Endothelial cell of umbilical vein (primary cell): ENCODE data around the gene C1orf226. TPM values are rescaled to one million over a fixed set of nuclear protein-coding genes. Genes with fewer than 3 reads are reported as not detected.

Source experiments
- BruUV-seq: library from RNA; stranded (reverse); fragments of 400-500 nt; replicated peaks from 2 replicates; lab custom pipeline; 2021; lab: Mats Ljungman, UMichigan
- CTCF ChIA-PET: fragments of 300-600, 350-600 bp; sonication (Branson Sonifier 250); formaldehyde crosslinking; loops from one replicate; lab custom pipeline; 2021; ENCODE audit warnings: antibody characterized with exemption, inconsistent platforms; lab: Charles Lee
- POLR2A ChIA-PET: fragments of 300-600, 350-600 bp; sonication (Branson Sonifier 250); formaldehyde crosslinking; loops from one replicate; lab custom pipeline; 2021; ENCODE audit warnings: antibody characterized with exemption, inconsistent platforms; lab: Charles Lee
- DNase-seq: peaks from one replicate; pipeline ENCODE4 v3.0.0-alpha.2; 2011; ENCODE audit warnings: low read depth, low spot score
- FAIRE-seq: peaks from 2 replicates; lab custom pipeline; 2011; peaks lifted over from hg19 to GRCh38; lab: Jason Lieb, UNC
- H2AFZ ChIP-seq: 2 replicates; pipeline ENCODE4 v1.6.0; 2012; ENCODE audit warnings: low read depth, low read length, control low read depth, inconsistent platforms
- H3K27ac ChIP-seq: 2 replicates; pipeline ENCODE4 v1.5.1; 2011; ENCODE audit warnings: low read depth, mild to moderate bottlenecking, control low read depth, low read length, moderate library complexity; ENCODE audit not compliant: insufficient read depth
- H3K27me3 ChIP-seq, 2 experiments: 2 replicates each; pipeline versions ENCODE4 v1.6.0 to v1.6.1; 2011; ENCODE audit warnings: low read length in 2 of 2, mixed read lengths in 1 of 2; ENCODE audit not compliant: control insufficient read depth in 2 of 2, insufficient read depth in 2 of 2
- H3K36me3 ChIP-seq, 2 experiments: 2 replicates in 1 of 2; 3 replicates in 1 of 2; pipeline ENCODE4 v1.5.1; 2011; ENCODE audit warnings: low read length in 2 of 2, mild to moderate bottlenecking in 1 of 2, moderate library complexity in 1 of 2; ENCODE audit not compliant: control insufficient read depth in 2 of 2, insufficient read depth in 2 of 2; ENCODE audit errors: extremely low read depth in 1 of 2
- H3K4me1 ChIP-seq: 3 replicates; pipeline ENCODE4 v1.5.1; 2011; ENCODE audit warnings: mild to moderate bottlenecking, low read length; ENCODE audit not compliant: control insufficient read depth, insufficient read depth; ENCODE audit errors: extremely low read depth
- H3K4me2 ChIP-seq: 2 replicates; pipeline ENCODE4 v1.6.1; 2011; ENCODE audit warnings: low read length, control low read depth, mixed read lengths; ENCODE audit not compliant: insufficient read depth
- H3K4me3 ChIP-seq, 3 experiments: fragments of 200-600 bp in 1 of 3; sonication (generic), shearing (Covaris generic) in 1 of 3; replicated peaks in 1 of 3; 2 replicates each; pipeline ENCODE4 v1.5.1; 2011 to 2016; ENCODE audit warnings: control low read depth in 3 of 3, low read length in 3 of 3, mild to moderate bottlenecking in 2 of 3, inconsistent platforms in 1 of 3, low read depth in 1 of 3, moderate library complexity in 1 of 3; ENCODE audit not compliant: insufficient read depth in 1 of 3
- H3K79me2 ChIP-seq: 2 replicates; pipeline ENCODE4 v1.6.0; 2012; ENCODE audit warnings: low read length, inconsistent platforms; ENCODE audit not compliant: control insufficient read depth, insufficient read depth
- H3K9ac ChIP-seq: replicated peaks from 2 replicates; pipeline ENCODE3; 2011; ENCODE audit warnings: low read length, control low read depth; ENCODE audit not compliant: insufficient read depth; ENCODE audit errors: extremely low read depth
- H3K9me1 ChIP-seq: replicated peaks from 3 replicates; pipeline ENCODE4 v1.6.0; 2011; ENCODE audit warnings: mild to moderate bottlenecking, low read length; ENCODE audit not compliant: control insufficient read depth, insufficient read depth; ENCODE audit errors: extremely low read depth
- H3K9me3 ChIP-seq: replicated peaks from 2 replicates; pipeline ENCODE4 v1.5.1; 2012; ENCODE audit warnings: low read length, inconsistent platforms; ENCODE audit not compliant: control insufficient read depth, insufficient read depth
- H4K20me1 ChIP-seq: replicated peaks from 2 replicates; pipeline ENCODE3; 2011; ENCODE audit warnings: mild to moderate bottlenecking, low read length; ENCODE audit not compliant: control insufficient read depth, insufficient read depth; ENCODE audit errors: extremely low read depth
- CTCF ChIP-seq, 2 donors: IDR thresholded peaks; 1 replicate in 1 of 2; 2 replicates in 1 of 2; pipeline ENCODE4 v1.5.1; 2011; ENCODE audit warnings: low read length in 2 of 2, mild to moderate bottlenecking in 2 of 2, moderate library complexity in 2 of 2, control low read depth in 1 of 2, inconsistent platforms in 1 of 2, low read depth in 1 of 2; ENCODE audit not compliant: insufficient read depth in 1 of 2; ENCODE audit errors: extremely low read depth in 1 of 2
- EZH2 ChIP-seq: IDR thresholded peaks from 2 replicates; pipeline ENCODE4 v1.6.1; 2012; ENCODE audit warnings: borderline replicate concordance, low read depth, mild to moderate bottlenecking, moderate library complexity, low read length, inconsistent platforms; ENCODE audit not compliant: severe bottlenecking
- FOS ChIP-seq: IDR thresholded peaks from 2 replicates; pipeline ENCODE4 v1.6.1; 2011; ENCODE audit warnings: mild to moderate bottlenecking, low read length, moderate library complexity, borderline replicate concordance; ENCODE audit not compliant: insufficient read depth
- GATA2 ChIP-seq: IDR thresholded peaks from 2 replicates; pipeline ENCODE4 v1.7.0; 2011; ENCODE audit warnings: low read depth, mild to moderate bottlenecking, moderate library complexity, mixed read lengths, low read length; ENCODE audit not compliant: insufficient read length, insufficient read depth
- JUN ChIP-seq: IDR thresholded peaks from 2 replicates; pipeline ENCODE4 v1.6.1; 2011; ENCODE audit warnings: borderline replicate concordance, low read depth; ENCODE audit not compliant: insufficient read length, insufficient read depth
- MAX ChIP-seq: IDR thresholded peaks from 2 replicates; pipeline ENCODE4 v1.6.1; 2011; ENCODE audit not compliant: insufficient read depth, insufficient read length
- MYC ChIP-seq: IDR thresholded peaks from one replicate; pipeline ENCODE4 v1.6.1; 2011; ENCODE audit warnings: mild to moderate bottlenecking, low read depth, low read length
- POLR2A ChIP-seq: IDR thresholded peaks from 2 replicates; pipeline ENCODE4 v1.6.1; 2012; ENCODE audit warnings: low read depth, mild to moderate bottlenecking, control low read depth, low read length
- POLR2AphosphoS5 ChIP-seq: IDR thresholded peaks from 2 replicates; pipeline ENCODE4 v1.6.1; 2012; ENCODE audit warnings: low read depth, mild to moderate bottlenecking, control low read depth, low read length, moderate library complexity; ENCODE audit not compliant: insufficient read depth
- dilution Hi-C: fragments of 300-500 bp; cut with MboI; formaldehyde crosslinking; loops from one replicate; pipeline ENCODE4 v1.15.0; 2019; ENCODE audit warnings: low sequenced_read_pairs; ENCODE audit not compliant: extremely low pct_ligation_motif_present
- intact Hi-C: fragments of 100-400 bp; cut with micrococcal nuclease; formaldehyde crosslinking; loops from one replicate; pipeline ENCODE4 v1.10.0; 2022
- polyA plus RNA-seq, 4 experiments: library from polyadenylated mRNA; depleted of rRNA in 3 of 4; stranded (reverse) in 3 of 4; unstranded in 1 of 4; fragments of >200 nt; gene quantifications; 2 replicates each; pipeline versions ENCODE4 v1.2.1 to v1.2.3, GENCODE V29; 2011 to 2012; ENCODE audit warnings: missing spikeins in 1 of 4
- total RNA-seq: library from RNA; stranded (reverse); gene quantifications from 2 replicates; pipeline ENCODE4 v1.2.3, GENCODE V29; 2021

C1orf226 gene
- total and polyA plus RNA-seq, 2 donors (not counting 3 experiments of a cell fraction or from before 2014, with no cell fraction given): 2.5 to 4.2 TPM

- ChIA-PET CTCF (no interaction called here), POLR2A (no interaction called here)
- H3K4me1 ChIP-seq: peaks cover 28% of the 10 kb centered on the region
- no peaks in the 10 kb centered on the region for H4K20me1 ChIP-seq
- no TSS peak for BruUV-seq
- H3K4me3 ChIP-seq: no peak overlapping the region
- H3K79me2 ChIP-seq: no peaks in the 10 kb centered on the region
- FAIRE-seq: no peak
- no peaks in the 10 kb centered on the region for H3K9me3 ChIP-seq
- no peaks in the 10 kb centered on the region for H3K9me1 ChIP-seq
- no peak for TF ChIP-seq FOS
- TF ChIP-seq GATA2: no peak
- no peak for TF ChIP-seq POLR2A
- no peak for TF ChIP-seq JUN
- TF ChIP-seq MAX: no peak
- no peak for TF ChIP-seq EZH2
- TF ChIP-seq POLR2AphosphoS5: no peak
- TF ChIP-seq MYC: no peak
- intact Hi-C loops: loop anchor here (5.0 kb wide), 1 partner anchor 274 kb away; no protein-coding TSS in a partner anchor
- no peaks in the 10 kb centered on the region for H3K27me3 ChIP-seq
- DNase-seq: no peak
- dilution Hi-C loops: no loop called here
- no peak overlapping the region for H3K4me2 ChIP-seq
- H3K9ac ChIP-seq: no peak overlapping the region
- no peak overlapping the region for H2AFZ ChIP-seq
- peaks cover 0 to 9% of the 10 kb centered on the region in 2 experiments for H3K36me3 ChIP-seq
- H3K27ac ChIP-seq: no peak overlapping the region
These were observed 28.4 kb upstream of the C1orf226 start for GRCh38 chr1:162353078-162353477.

GRCh38 chr1:162353702-162354101 lies 27.8 kb upstream of the C1orf226 start:
- no peaks in the 10 kb centered on the region for H4K20me1 ChIP-seq
- no peaks in the 10 kb centered on the region for H3K9me3 ChIP-seq
- ChIA-PET POLR2A (no interaction called here), CTCF (interaction anchor here (1.8 kb wide), 1 partner anchor 13 kb away, joined by 4 read pairs; no protein-coding TSS in a partner anchor)
- H3K4me3 ChIP-seq: no peak overlapping the region
- H3K4me2 ChIP-seq: no peak overlapping the region
- intact Hi-C loops: loop anchor here (5.0 kb wide), 1 partner anchor 274 kb away; no protein-coding TSS in a partner anchor
- H3K4me1 ChIP-seq: peaks cover 28% of the 10 kb centered on the region
- no peak for TF ChIP-seq EZH2
- TF ChIP-seq JUN: no peak
- no peak for TF ChIP-seq GATA2
- TF ChIP-seq MAX: no peak
- no peak for TF ChIP-seq FOS
- no peak for TF ChIP-seq CTCF (IDR thresholded peaks at IDR 0.05; ENCODE audit: extremely low read depth in 1 of 2, insufficient read depth in 1 of 2, low read depth in 1 of 2, low read length in 2 of 2)
- TF ChIP-seq POLR2A: no peak
- no peak for TF ChIP-seq POLR2AphosphoS5
- TF ChIP-seq MYC: no peak
- H3K36me3 ChIP-seq: peaks cover 0 to 9% of the 10 kb centered on the region in 2 experiments
- H3K9me1 ChIP-seq: no peaks in the 10 kb centered on the region
- no peak overlapping the region for H3K9ac ChIP-seq
- no peak overlapping the region for H3K27ac ChIP-seq
- no peak for FAIRE-seq
- no peaks in the 10 kb centered on the region for H3K79me2 ChIP-seq
- H3K27me3 ChIP-seq: no peaks in the 10 kb centered on the region
- dilution Hi-C loops: no loop called here
- no TSS peak for BruUV-seq
- DNase-seq: no peak
- H2AFZ ChIP-seq: no peak overlapping the region
